Osteoblast (primary cell): ENCODE measurements around the gene ATXN7L3. TPM values are rescaled to one million over a fixed set of nuclear protein-coding genes. Genes with fewer than 3 reads are reported as not detected.

Experiments
- DNase-seq: peaks from one replicate; pipeline ENCODE4 v3.0.0; 2011; ENCODE audit warnings: low spot score, mixed read lengths; ENCODE audit not compliant: insufficient read length; ENCODE audit errors: missing footprints
- H2AFZ ChIP-seq: 2 replicates; pipeline ENCODE4 v1.6.0; 2011; ENCODE audit warnings: mild to moderate bottlenecking, low read length
- H3K27ac ChIP-seq: 2 replicates; pipeline ENCODE4 v1.5.1; 2011; ENCODE audit warnings: mild to moderate bottlenecking, low read depth, low read length, moderate library complexity
- H3K27me3 ChIP-seq: 2 replicates; pipeline ENCODE4 v1.6.0; 2012; ENCODE audit warnings: mild to moderate bottlenecking, control low read depth, inconsistent platforms, low read length, moderate library complexity; ENCODE audit not compliant: insufficient read depth
- H3K36me3 ChIP-seq: 2 replicates; pipeline ENCODE4 v1.5.1; 2011; ENCODE audit warnings: mild to moderate bottlenecking, low read length, control low read depth, moderate library complexity; ENCODE audit not compliant: insufficient read depth
- H3K4me1 ChIP-seq: 2 replicates; pipeline ENCODE4 v1.5.1; 2011; ENCODE audit warnings: mild to moderate bottlenecking, low read length, control low read depth, moderate library complexity; ENCODE audit not compliant: insufficient read depth
- H3K4me2 ChIP-seq: 2 replicates; pipeline ENCODE4 v1.6.0; 2011; ENCODE audit warnings: mild to moderate bottlenecking, low read length; ENCODE audit not compliant: insufficient read depth
- H3K4me3 ChIP-seq: fragments of 200-600 bp; sonication (generic); 3 replicates; pipeline ENCODE4 v1.5.1; 2012; ENCODE audit warnings: mild to moderate bottlenecking, low read length, inconsistent platforms; ENCODE audit not compliant: insufficient read depth
- H3K79me2 ChIP-seq: 2 replicates; pipeline ENCODE4 v1.6.0; 2012; ENCODE audit warnings: mild to moderate bottlenecking, low read length, control low read depth, inconsistent platforms; ENCODE audit not compliant: insufficient read depth
- H3K9me3 ChIP-seq: 2 replicates; pipeline ENCODE4 v1.5.1; 2011; ENCODE audit warnings: low read depth, low read length, control low read depth
- H4K20me1 ChIP-seq: 2 replicates; pipeline ENCODE4 v1.6.0; 2012; ENCODE audit warnings: mild to moderate bottlenecking, low read length, control low read depth; ENCODE audit not compliant: insufficient read depth
- total RNA-seq: library from RNA; depleted of rRNA; stranded (reverse); fragments of >200 nt; gene quantifications from 2 replicates; pipeline ENCODE4 v1.2.3, GENCODE V29; 2012
- TF ChIP-seq, protein P1 (sequence below): IDR thresholded peaks from 2 replicates; pipeline ENCODE4 v1.5.1; 2011; ENCODE audit warnings: mild to moderate bottlenecking, low read depth, low read length, moderate library complexity; ENCODE audit errors: extremely low read depth

Gene ATXN7L3
- total RNA-seq, 1 donor: 38.4 TPM

DNA sequence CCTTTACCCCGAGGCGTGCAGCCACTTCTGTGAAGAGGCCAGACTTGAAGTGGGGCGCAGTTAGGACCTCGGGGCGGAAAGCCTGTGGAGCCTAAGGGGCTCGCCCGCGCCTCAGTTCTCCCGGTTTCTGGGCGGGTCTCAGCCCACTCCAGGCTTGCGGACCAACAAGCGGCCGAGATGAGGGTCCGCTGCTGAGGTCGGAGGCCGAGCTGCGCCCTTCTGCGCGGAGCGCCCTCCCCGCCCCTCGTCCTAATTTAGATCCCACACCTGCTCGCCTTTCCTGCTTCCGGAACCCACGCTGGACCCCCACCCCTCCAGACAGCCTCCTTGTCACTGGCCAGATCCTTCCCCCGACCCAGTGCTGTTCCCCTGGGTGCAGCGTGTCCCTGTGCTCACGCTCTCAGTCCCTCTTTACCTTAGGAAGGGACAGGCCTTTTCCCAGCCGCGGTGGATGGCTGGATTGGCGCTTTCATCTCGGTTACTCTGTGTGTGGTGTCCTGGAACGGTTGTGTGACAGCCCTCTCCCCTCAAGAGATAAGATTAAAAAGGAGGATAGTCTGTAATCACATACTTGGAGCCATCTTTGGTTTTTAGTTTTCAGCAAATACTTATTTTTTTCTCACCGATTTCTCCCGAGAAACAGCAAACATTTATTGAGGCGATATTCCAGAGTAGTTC, 933 bp upstream of the ATXN7L3 start:
- Histone ChIP-seq H2AFZ (peak overlapping the region; percentile 94), H3K79me2 (peaks cover 25% of the 10 kb centered on the region), H4K20me1 (peaks cover 3% of the 10 kb centered on the region), H3K27ac (peak overlapping the region; percentile 73), H3K9me3 (no peaks in the 10 kb centered on the region), H3K4me2 (peak overlapping the region; percentile 97), H3K4me1 (peaks cover 36% of the 10 kb centered on the region), H3K36me3 (peaks cover 11% of the 10 kb centered on the region), H3K27me3 (no peaks in the 10 kb centered on the region), H3K4me3 (peak overlapping the region; percentile 87)
- DNase-seq: no peak
- TF ChIP-seq, protein P1, sequence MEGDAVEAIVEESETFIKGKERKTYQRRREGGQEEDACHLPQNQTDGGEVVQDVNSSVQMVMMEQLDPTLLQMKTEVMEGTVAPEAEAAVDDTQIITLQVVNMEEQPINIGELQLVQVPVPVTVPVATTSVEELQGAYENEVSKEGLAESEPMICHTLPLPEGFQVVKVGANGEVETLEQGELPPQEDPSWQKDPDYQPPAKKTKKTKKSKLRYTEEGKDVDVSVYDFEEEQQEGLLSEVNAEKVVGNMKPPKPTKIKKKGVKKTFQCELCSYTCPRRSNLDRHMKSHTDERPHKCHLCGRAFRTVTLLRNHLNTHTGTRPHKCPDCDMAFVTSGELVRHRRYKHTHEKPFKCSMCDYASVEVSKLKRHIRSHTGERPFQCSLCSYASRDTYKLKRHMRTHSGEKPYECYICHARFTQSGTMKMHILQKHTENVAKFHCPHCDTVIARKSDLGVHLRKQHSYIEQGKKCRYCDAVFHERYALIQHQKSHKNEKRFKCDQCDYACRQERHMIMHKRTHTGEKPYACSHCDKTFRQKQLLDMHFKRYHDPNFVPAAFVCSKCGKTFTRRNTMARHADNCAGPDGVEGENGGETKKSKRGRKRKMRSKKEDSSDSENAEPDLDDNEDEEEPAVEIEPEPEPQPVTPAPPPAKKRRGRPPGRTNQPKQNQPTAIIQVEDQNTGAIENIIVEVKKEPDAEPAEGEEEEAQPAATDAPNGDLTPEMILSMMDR: no peak

DNA sequence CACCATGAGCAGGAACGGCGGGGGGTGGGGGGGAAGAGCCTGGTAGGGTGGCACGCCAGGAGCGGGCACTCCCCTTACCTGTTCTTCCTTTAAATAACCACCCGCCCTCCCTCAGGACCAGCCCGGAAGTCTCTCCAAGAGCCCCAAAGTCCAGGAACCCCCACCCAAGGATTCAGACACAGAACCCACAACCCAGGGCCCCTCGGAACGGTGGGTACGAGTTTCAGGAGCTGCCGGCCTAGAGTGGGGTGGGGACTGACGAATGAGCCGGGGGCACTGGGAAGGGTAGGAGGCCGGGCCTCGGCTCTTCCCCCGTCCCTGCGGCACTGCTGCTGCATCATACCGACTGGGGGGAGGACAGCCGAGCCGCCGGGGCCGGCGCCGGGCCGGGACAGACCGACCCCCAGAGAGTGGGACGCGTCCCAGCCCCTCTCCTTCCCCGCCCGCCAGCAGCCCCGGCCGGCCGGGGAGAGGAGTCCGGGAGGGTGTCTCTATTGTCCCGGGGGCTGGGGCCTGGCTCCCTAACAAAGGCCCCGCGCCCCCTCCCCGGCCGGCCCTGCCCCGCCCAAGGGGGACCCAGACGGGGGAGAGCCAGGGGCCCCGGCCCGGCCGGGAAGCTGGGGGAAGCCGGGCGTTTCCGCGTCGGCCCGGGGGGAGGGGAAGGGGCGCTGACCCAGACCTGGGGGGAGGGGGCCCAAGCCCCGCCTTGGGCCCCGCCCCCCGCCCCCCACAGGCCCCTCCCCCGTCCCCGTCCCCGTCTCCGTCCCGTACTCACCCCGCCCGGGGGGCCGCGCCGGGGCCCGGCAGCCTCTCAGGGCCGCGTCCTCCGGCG, 747 bp downstream of the ATXN7L3 start:
- H3K4me1 ChIP-seq: peaks cover 29% of the 10 kb centered on the region
- peak overlapping the region; percentile 91 for H3K4me2 ChIP-seq
- H3K4me3 ChIP-seq: peak overlapping the region; percentile 87
- peak overlapping the region; percentile 70 for H3K27ac ChIP-seq
- peak overlapping the region; percentile 15 for H2AFZ ChIP-seq
- TF ChIP-seq, protein P1: no peak
- H3K9me3 ChIP-seq: no peaks in the 10 kb centered on the region
- DNase-seq: peak; percentile 98
- H3K79me2 ChIP-seq: peaks cover 30% of the 10 kb centered on the region
- peaks cover 28% of the 10 kb centered on the region for H3K36me3 ChIP-seq
- peaks cover 3% of the 10 kb centered on the region for H4K20me1 ChIP-seq
- no peaks in the 10 kb centered on the region for H3K27me3 ChIP-seq

DNA sequence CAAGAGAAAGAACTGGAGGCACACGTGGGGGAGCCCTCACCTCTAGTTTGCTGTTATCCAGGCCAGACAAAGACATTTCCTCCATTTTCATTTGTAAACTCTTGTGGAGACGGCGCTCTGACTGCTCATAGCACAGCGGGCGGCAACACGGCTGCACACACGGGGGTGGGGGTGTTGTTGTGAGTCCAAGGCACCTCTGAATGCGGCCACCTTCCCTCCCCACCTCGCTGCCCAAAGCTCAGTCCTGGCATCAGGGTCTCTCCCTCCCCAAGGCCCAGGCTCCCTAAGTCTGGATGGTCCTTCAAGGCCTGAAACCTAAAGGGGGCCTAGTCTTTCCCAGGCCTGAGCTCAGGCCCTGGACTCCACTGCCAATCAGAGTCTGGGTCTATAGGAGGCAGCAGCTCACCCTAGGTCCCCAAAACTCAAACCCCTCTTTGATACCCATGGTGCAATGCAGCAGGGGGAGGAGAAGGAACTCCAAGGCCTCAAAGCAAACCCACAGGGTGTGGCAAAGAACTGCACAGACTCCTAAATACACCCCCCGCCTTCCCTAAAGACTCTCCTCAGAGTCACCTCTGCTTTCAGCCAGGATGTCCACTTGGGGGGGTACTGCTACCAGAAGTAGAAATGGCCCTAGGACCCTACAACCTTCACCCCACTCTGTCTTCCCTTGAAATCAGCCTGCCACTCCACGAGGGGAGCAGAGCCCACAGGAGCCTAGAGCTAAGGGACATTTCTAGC, 1.5 kb downstream of the ATXN7L3 start:
- H3K36me3 ChIP-seq: peaks cover 31% of the 10 kb centered on the region
- DNase-seq: peak; percentile 95
- no peak overlapping the region for H2AFZ ChIP-seq

More for the DNA sequence above, 1.5 kb downstream of the ATXN7L3 start:
- H3K79me2 ChIP-seq: peaks cover 30% of the 10 kb centered on the region
- no peaks in the 10 kb centered on the region for H3K9me3 ChIP-seq
- H3K27me3 ChIP-seq: no peaks in the 10 kb centered on the region
- peaks cover 3% of the 10 kb centered on the region for H4K20me1 ChIP-seq
- H3K4me1 ChIP-seq: peaks cover 22% of the 10 kb centered on the region
- peak overlapping the region; percentile 70 for H3K27ac ChIP-seq
- H3K4me2 ChIP-seq: peak overlapping the region; percentile 91
- TF ChIP-seq, protein P1: peak; percentile 33
- H3K4me3 ChIP-seq: peak overlapping the region; percentile 87
